GM10266 (cell line): ENCODE measurements around the gene HIRA.

Experiments
- DNase-seq: peaks from one replicate; pipeline ENCODE4 v3.0.0; 2012; ENCODE audit errors: extremely low spot score
- TF ChIP-seq, protein P1 (sequence below): IDR thresholded peaks from 2 replicates; pipeline ENCODE4 v1.5.1; 2012; ENCODE audit warnings: mild to moderate bottlenecking, low read depth; ENCODE audit not compliant: control insufficient read depth, insufficient read depth; ENCODE audit errors: missing control alignments

Gene HIRA

DNA sequence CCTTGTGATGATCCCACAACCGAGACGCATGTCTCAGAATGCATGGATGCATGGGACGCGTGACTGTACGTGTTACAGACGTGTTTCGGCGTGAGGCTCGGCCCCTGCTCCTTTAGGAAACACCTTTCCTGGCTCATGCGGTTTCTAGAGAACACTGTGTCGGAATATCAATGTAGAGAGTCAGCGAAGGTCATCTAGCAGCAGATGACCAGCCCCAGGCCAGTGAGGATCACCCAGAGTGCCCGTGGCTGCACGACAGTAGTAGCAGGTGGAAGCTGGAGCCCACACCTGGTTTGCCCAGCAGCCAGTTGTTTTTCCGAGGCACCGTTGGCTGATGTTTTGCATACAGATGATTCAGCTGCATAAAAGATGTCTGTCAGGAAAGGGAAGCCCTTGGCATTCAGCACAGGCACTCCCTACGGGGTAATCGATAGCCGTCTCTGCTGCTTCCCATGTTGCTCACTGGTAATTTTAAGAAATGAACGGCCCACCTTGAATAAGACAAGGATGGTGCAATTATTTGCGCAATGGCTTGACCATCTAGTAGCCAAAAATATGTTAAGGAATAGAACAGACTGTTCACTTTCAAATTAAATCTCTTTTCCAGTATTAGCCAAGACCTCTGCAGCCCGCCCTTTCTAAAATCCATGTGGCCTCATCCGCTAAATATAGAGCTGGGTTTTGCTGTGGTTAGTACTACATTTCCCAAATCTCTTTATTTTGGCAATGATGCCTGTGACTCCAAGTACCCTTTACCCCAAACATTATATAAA is 138.9 kb downstream of the HIRA start:
- TF ChIP-seq, protein P1, sequence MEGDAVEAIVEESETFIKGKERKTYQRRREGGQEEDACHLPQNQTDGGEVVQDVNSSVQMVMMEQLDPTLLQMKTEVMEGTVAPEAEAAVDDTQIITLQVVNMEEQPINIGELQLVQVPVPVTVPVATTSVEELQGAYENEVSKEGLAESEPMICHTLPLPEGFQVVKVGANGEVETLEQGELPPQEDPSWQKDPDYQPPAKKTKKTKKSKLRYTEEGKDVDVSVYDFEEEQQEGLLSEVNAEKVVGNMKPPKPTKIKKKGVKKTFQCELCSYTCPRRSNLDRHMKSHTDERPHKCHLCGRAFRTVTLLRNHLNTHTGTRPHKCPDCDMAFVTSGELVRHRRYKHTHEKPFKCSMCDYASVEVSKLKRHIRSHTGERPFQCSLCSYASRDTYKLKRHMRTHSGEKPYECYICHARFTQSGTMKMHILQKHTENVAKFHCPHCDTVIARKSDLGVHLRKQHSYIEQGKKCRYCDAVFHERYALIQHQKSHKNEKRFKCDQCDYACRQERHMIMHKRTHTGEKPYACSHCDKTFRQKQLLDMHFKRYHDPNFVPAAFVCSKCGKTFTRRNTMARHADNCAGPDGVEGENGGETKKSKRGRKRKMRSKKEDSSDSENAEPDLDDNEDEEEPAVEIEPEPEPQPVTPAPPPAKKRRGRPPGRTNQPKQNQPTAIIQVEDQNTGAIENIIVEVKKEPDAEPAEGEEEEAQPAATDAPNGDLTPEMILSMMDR, result no peak
- DNase-seq, result no peak

DNA sequence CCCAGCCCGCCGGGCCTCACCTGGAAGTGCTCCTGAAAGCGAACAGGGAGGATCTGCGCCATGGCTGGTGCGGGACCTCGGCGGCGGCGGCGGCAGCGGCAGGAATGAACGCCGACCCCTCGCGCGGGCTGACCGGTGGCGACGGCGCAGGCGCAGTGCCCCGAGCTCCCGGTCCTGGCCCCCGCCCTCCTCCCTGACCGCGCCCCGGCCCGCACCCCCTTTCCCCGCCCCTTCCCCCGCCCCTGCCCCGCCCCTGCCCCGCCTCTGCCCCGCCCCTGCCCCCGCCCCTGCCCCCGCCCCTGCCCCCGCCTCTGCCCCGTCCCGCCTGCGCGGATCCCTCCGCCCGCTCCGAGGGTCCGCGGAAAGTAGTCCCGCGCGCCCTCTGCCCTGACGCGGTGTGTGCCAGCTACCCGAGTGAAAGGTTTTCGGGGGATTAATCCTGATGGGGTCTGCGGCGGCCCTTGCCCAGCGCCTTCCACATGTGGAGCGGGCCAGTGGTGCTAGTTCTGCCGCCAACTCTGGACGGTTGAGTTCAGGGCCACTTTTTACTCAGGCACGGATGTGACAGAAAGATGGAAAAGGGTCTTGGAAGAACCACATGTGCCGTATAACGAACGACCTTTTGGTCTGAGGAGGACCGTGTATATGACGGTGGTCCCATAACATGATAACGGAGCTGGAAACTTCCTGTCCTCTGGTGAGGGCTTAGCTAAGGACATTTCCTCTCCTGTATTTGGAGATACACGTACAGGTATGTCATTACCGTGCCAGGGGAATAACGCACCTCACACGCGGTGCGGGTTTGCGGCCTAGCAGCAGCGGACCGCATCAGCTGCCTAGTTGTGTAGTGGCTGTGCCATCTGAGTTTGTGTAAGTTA is 139.7 kb downstream of the HIRA start, which contains the start of gene CLTCL1:
TSS of gene CLTCL1 (minus strand) at position 140 of the 878 bp plus-strand sequence. CDS start at position 62, 78 bp downstream.
- peak; percentile 99 for DNase-seq
- TF ChIP-seq, protein P1, result no peak

- TF ChIP-seq, protein P1, result no peak
- DNase-seq, result no peak
Measured at GRCh38 chr22:19291218-19291579, 140.3 kb downstream of the HIRA start.

GRCh38 chr22:19290400-19291217 is 140.9 kb downstream of the HIRA start:
- no peak for DNase-seq
- TF ChIP-seq, protein P1, result no peak

DNA sequence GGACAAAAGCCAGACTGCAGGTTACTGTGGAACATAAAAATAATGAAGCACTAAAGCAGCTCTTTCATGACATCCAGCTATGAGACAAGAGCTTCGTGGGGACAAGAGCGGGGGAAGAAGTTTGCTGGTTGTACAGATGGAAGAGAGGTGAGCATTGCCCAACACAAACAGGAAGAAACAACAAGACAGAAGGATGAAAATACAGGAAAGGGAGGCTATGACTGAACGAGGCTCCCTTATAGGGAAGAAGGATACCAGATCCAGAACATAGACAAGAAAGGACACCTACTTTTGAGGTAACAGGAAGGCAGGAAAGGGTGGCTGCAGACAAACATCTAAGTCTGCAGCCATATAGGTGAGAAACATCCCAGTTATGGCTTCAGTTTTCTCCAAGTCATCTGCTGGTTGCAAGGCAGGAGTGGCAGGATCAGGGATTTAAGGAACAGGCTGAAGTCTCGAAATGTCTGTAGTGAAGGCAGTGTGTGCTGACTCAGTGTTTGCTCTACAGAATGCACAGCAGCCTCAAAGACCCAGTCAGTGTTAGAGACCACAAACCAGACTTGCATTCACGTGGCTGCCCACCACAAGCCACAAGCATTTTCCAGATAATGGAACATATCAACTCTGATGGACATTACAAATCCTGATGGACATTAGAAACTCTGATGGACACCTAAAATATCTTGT is 141.9 kb downstream of the HIRA start:
- TF ChIP-seq, protein P1, result no peak
- no peak for DNase-seq

DNA sequence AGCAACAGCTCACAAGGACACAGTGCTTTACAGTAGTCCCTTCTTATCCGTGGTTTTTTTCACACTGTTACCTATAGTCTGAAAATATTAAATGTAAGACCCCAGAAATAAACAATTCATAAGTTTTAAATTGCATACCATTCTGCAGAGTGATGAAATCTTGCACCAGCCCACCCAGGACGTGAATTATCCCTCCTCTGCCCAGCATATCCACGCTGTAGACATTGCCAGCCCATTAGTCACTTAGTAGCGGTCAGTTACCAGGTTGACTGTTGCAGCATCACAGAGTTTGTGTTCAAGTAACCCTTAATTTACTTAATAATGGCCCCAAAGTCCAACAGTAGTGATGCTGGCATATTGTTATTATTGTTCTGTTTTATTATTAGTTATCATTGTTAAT is 143.6 kb downstream of the HIRA start:
- DNase-seq, result no peak

More for the DNA sequence above, 143.6 kb downstream of the HIRA start:
- TF ChIP-seq, protein P1, result no peak
